ENCODE measurements around the gene ATG7.
"Not testable (repeated sequence)": the region's sequence is repeated elsewhere in the genome, so short reads cannot be mapped to it uniquely, and the experiment has no call there.

The ATG7 gene

GRCh38 chr3:11435440-11436165 lies 163.4 kb downstream of the ATG7 start:
- DNase-seq: no peak

GRCh38 chr3:11436775-11437174 lies 164.6 kb downstream of the ATG7 start:
- DNase-seq: no peak

GRCh38 chr3:11437506-11437905 lies 165.3 kb downstream of the ATG7 start:
- no peak for DNase-seq

- DNase-seq: no peak
Measured at GRCh38 chr3:11438646-11439045, 166.4 kb downstream of the ATG7 start.

GRCh38 chr3:11441346-11441745 lies 169.1 kb downstream of the ATG7 start:
- not testable (repeated sequence) for DNase-seq

GRCh38 chr3:11444404-11444803 lies 172.2 kb downstream of the ATG7 start:
- no peak for DNase-seq

- DNase-seq: not testable (repeated sequence)
Measured at GRCh38 chr3:11445193-11445592, 173.0 kb downstream of the ATG7 start.

- DNase-seq: no peak
Measured at GRCh38 chr3:11445883-11446282, 173.7 kb downstream of the ATG7 start.

GRCh38 chr3:11447584-11448200 lies 175.5 kb downstream of the ATG7 start:
- no peak for DNase-seq

GRCh38 chr3:11450015-11450414 lies 177.8 kb downstream of the ATG7 start:
- DNase-seq: no peak

- no peak for DNase-seq
Measured at GRCh38 chr3:11452312-11452711, 180.1 kb downstream of the ATG7 start.

- no peak for DNase-seq
Measured at GRCh38 chr3:11452885-11453847, 181.0 kb downstream of the ATG7 start.

GRCh38 chr3:11455956-11456355 lies 183.8 kb downstream of the ATG7 start:
- no peak for DNase-seq

- DNase-seq: no peak
Measured at GRCh38 chr3:11457135-11457534, 184.9 kb downstream of the ATG7 start.

- no peak for DNase-seq
Measured at GRCh38 chr3:11459186-11459824, 187.1 kb downstream of the ATG7 start.

GRCh38 chr3:11461226-11461625 lies 189.0 kb downstream of the ATG7 start:
- DNase-seq: no peak

GRCh38 chr3:11462673-11463072 lies 190.5 kb downstream of the ATG7 start:
- DNase-seq: not testable (repeated sequence)

GRCh38 chr3:11463591-11463990 lies 191.4 kb downstream of the ATG7 start:
- DNase-seq: no peak

- no peak for DNase-seq
Measured at GRCh38 chr3:11464356-11464755, 192.2 kb downstream of the ATG7 start.

GRCh38 chr3:11465744-11466616 lies 193.8 kb downstream of the ATG7 start:
- DNase-seq: no peak

GRCh38 chr3:11467875-11468274 lies 195.7 kb downstream of the ATG7 start:
- no peak for DNase-seq

Data from stimulated activated CD4-positive, alpha-beta T cell treated with anti-CD3 and anti-CD28 coated beads, Interleukin-1b, Interleukin-23, amount 100 ng/mL, for 48 hours (primary cell).